GM12873 (cell line): Measurements from ENCODE around the gene STAC3.

Source experiments
- TF ChIP-seq, protein P1 (sequence below): IDR thresholded peaks from 2 replicates; pipeline ENCODE4 v1.5.1; 2012; ENCODE audit warnings: low read depth, mild to moderate bottlenecking, moderate library complexity, low read length, control low read depth; ENCODE audit not compliant: insufficient read depth; ENCODE audit errors: missing control alignments

STAC3 gene

DNA sequence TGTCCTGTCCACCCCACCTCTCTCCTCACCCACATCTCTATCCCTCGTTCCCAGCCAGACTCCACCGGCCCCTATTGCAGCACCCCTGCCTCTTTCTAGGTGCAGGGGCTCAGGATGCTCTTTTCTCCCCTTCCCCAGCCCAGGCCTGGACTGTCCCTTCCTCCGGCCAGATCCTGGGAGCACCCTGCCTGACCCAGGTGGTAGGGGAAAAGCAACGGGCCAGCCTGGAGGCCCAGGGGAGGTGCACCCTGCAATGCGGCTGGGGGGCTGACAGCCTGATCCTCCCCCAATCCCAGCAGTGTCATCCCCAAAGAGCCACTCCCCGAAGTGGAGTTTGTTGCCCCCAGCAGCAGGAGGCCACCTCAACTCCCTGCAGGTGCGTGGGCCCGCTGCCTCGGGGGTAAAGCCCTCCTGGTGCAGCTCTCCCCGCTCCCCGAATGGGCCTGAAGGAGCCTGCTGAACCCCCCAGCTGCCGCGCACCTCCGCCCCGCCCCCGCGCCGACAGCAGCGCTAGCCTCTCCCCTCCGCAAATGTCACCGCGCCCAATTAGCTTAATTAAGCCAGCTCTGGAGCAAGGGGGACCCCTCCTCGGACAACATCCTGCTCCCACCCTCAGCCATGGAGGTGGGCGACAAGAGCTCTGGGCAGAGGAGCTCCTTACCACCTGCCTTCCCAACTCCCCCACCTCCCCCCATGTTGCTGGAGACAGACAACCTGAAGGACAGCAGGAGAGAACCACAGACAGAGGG lies 29.6 kb downstream of the STAC3 start:
- TF ChIP-seq, protein P1, sequence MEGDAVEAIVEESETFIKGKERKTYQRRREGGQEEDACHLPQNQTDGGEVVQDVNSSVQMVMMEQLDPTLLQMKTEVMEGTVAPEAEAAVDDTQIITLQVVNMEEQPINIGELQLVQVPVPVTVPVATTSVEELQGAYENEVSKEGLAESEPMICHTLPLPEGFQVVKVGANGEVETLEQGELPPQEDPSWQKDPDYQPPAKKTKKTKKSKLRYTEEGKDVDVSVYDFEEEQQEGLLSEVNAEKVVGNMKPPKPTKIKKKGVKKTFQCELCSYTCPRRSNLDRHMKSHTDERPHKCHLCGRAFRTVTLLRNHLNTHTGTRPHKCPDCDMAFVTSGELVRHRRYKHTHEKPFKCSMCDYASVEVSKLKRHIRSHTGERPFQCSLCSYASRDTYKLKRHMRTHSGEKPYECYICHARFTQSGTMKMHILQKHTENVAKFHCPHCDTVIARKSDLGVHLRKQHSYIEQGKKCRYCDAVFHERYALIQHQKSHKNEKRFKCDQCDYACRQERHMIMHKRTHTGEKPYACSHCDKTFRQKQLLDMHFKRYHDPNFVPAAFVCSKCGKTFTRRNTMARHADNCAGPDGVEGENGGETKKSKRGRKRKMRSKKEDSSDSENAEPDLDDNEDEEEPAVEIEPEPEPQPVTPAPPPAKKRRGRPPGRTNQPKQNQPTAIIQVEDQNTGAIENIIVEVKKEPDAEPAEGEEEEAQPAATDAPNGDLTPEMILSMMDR = no peak

GRCh38 chr12:57220770-57221168 lies 30.2 kb downstream of the STAC3 start:
- TF ChIP-seq, protein P1 = no peak

GRCh38 chr12:57219993-57220754 lies 30.8 kb downstream of the STAC3 start:
- TF ChIP-seq, protein P1 = no peak

- TF ChIP-seq, protein P1 = no peak
These were observed 31.6 kb downstream of the STAC3 start for GRCh38 chr12:57219205-57219992.

DNA sequence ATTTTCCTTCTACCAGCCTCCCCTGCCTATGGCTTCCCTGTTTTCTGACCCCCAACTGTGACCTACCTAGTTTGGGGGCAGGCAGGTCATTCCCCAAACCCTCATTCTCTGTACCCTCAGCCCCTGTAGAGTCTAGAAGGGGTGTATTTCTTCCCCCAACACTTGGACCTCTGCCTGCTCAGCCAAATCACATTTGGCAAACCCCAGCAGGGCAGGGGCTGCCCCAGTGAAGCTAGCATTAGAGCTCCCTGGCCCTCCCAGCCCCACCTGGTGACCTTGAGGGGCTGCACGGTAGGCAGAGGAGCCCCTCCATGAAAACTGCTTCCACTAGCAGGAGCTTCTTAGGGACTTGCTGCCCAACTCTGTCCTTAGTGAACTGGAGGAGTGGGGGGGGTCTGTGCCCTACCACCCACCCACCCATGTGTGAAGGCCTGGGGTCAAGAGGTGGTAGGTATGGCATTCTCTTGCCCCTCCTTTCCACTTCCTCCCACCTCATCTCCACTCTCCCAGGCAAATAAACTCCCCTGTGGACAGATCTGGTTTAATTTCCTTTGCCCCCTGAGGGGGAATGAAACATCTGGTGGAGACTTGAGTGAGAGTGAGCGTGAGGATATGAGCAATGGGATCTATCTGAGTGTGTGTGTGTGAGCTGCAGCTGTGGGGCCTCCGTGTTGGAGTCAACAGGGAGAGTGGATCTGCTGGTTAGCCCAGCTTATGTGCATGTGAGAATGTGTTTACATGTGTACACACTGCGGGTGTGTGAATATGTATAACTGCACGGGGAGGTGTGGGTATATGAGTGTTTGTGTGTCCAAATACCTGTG lies 32.7 kb downstream of the STAC3 start:
- TF ChIP-seq, protein P1 = no peak

GRCh38 chr12:57216921-57217879 lies 33.8 kb downstream of the STAC3 start:
- TF ChIP-seq, protein P1 = no peak
